SK-N-SH treated with all-trans-retinoic acid at 6 μM for 48 hours (cell line): Measurements from ENCODE around the gene SLC28A1.

Experiments
- PATZ1 ChIP-seq: fragments of 250-450 bp; sonication (Bioruptor Pico); IDR thresholded peaks from 2 replicates; pipeline ENCODE4 v1.8.0; 2020; ENCODE audit warnings: mild to moderate bottlenecking, moderate library complexity, borderline replicate concordance
- ZFP3 ChIP-seq: fragments of 250-450 bp; sonication (Bioruptor Pico); IDR thresholded peaks from 2 replicates; pipeline ENCODE4 v1.5.0; 2020; ENCODE audit warnings: mild to moderate bottlenecking, moderate library complexity
- ZFP30 ChIP-seq: fragments of 450-650 bp; formaldehyde crosslinking; IDR thresholded peaks from 2 replicates; pipeline ENCODE4 v1.5.0; 2022; ENCODE audit warnings: mild to moderate bottlenecking, moderate library complexity
- ZNF70 ChIP-seq: fragments of 450-650 bp; formaldehyde crosslinking; IDR thresholded peaks from 2 replicates; pipeline ENCODE4 v1.5.0; 2020; ENCODE audit warnings: mild to moderate bottlenecking, moderate library complexity

DNA sequence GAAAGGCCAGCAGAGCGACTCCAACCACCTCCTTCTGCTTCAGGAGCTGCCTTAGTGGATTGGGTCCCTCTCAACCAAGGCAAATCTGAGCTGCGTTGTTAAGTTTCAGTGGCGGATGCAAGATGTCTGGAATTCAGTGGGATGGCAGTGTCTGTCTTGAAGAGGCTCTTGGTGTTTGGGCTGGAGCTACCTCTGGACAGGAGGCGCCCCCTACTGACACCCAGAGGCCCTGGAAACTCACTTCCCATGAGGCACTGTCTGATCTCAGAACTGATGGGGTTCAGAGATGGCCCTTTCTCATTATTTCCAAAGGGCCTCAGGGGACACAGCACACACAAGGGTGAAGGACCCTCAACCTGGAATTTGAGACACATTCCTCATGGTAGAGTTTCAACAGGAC, 6.0 kb upstream of the SLC28A1 start:
- no peak for TF ChIP-seq ZFP30
- no peak for TF ChIP-seq ZNF70 (CRISPR knock-in tag)
- no peak for TF ChIP-seq ZFP3 (CRISPR knock-in tag)
- no peak for TF ChIP-seq PATZ1 (CRISPR knock-in tag)
